Measurements from ENCODE around the gene LDLRAD4.

LDLRAD4 gene

GRCh38 chr18:13319629-13320028 is 101.1 kb downstream of the LDLRAD4 start:
- TF ChIP-seq YY1 (IDR thresholded peaks at IDR 0.05; ENCODE audit: low read depth) (no peak), EGR1 (IDR thresholded peaks at IDR 0.05) (no peak), RAD21 (IDR thresholded peaks at IDR 0.05; ENCODE audit: low read depth) (no peak), NFIC (IDR thresholded peaks at IDR 0.05) (no peak), TAF1 (IDR thresholded peaks at IDR 0.05; ENCODE audit: low read depth) (no peak), EP300 (IDR thresholded peaks at IDR 0.05; ENCODE audit: borderline replicate concordance) (no peak), USF1 (IDR thresholded peaks at IDR 0.05) (no peak), TCF12 (IDR thresholded peaks at IDR 0.05; ENCODE audit: low read depth) (no peak)

- TF ChIP-seq USF1 (IDR thresholded peaks at IDR 0.05) (no peak), TAF1 (IDR thresholded peaks at IDR 0.05; ENCODE audit: low read depth) (no peak), NFIC (IDR thresholded peaks at IDR 0.05) (no peak), YY1 (IDR thresholded peaks at IDR 0.05; ENCODE audit: low read depth) (no peak), TCF12 (IDR thresholded peaks at IDR 0.05; ENCODE audit: low read depth) (no peak), RAD21 (IDR thresholded peaks at IDR 0.05; ENCODE audit: low read depth) (no peak), ZBTB7A (IDR thresholded peaks at IDR 0.05; ENCODE audit: low read depth) (no peak), EP300 (IDR thresholded peaks at IDR 0.05; ENCODE audit: borderline replicate concordance) (no peak)
- TF ChIP-seq, protein P1, sequence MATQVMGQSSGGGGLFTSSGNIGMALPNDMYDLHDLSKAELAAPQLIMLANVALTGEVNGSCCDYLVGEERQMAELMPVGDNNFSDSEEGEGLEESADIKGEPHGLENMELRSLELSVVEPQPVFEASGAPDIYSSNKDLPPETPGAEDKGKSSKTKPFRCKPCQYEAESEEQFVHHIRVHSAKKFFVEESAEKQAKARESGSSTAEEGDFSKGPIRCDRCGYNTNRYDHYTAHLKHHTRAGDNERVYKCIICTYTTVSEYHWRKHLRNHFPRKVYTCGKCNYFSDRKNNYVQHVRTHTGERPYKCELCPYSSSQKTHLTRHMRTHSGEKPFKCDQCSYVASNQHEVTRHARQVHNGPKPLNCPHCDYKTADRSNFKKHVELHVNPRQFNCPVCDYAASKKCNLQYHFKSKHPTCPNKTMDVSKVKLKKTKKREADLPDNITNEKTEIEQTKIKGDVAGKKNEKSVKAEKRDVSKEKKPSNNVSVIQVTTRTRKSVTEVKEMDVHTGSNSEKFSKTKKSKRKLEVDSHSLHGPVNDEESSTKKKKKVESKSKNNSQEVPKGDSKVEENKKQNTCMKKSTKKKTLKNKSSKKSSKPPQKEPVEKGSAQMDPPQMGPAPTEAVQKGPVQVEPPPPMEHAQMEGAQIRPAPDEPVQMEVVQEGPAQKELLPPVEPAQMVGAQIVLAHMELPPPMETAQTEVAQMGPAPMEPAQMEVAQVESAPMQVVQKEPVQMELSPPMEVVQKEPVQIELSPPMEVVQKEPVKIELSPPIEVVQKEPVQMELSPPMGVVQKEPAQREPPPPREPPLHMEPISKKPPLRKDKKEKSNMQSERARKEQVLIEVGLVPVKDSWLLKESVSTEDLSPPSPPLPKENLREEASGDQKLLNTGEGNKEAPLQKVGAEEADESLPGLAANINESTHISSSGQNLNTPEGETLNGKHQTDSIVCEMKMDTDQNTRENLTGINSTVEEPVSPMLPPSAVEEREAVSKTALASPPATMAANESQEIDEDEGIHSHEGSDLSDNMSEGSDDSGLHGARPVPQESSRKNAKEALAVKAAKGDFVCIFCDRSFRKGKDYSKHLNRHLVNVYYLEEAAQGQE (IDR thresholded peaks at IDR 0.05; ENCODE audit: low read depth): no peak
Observed at GRCh38 chr18:13320096-13320495, 101.5 kb downstream of the LDLRAD4 start.

- no peak for TF ChIP-seq EP300 (IDR thresholded peaks at IDR 0.05; ENCODE audit: borderline replicate concordance)
- TF ChIP-seq TCF12 (IDR thresholded peaks at IDR 0.05; ENCODE audit: low read depth): no peak
Observed at GRCh38 chr18:13320891-13321425, 102.4 kb downstream of the LDLRAD4 start.

GRCh38 chr18:13321923-13322322 is 103.4 kb downstream of the LDLRAD4 start:
- TF ChIP-seq TEAD4 (IDR thresholded peaks at IDR 0.05) (no peak), EGR1 (IDR thresholded peaks at IDR 0.05) (no peak), TCF12 (IDR thresholded peaks at IDR 0.05; ENCODE audit: low read depth) (no peak), NFIC (IDR thresholded peaks at IDR 0.05) (no peak), EP300 (IDR thresholded peaks at IDR 0.05; ENCODE audit: borderline replicate concordance) (no peak)

- TF ChIP-seq ZBTB7A (IDR thresholded peaks at IDR 0.05; ENCODE audit: low read depth): no peak
- TF ChIP-seq NFIC (IDR thresholded peaks at IDR 0.05): no peak
- TF ChIP-seq CEBPB (IDR thresholded peaks at IDR 0.05): no peak
- TF ChIP-seq TCF12 (IDR thresholded peaks at IDR 0.05; ENCODE audit: low read depth): no peak
- TF ChIP-seq YY1 (IDR thresholded peaks at IDR 0.05; ENCODE audit: low read depth): no peak
- TF ChIP-seq TAF1 (IDR thresholded peaks at IDR 0.05; ENCODE audit: low read depth): no peak
- TF ChIP-seq TEAD4 (IDR thresholded peaks at IDR 0.05): no peak
Observed at GRCh38 chr18:13323186-13323585, 104.6 kb downstream of the LDLRAD4 start.

DNA sequence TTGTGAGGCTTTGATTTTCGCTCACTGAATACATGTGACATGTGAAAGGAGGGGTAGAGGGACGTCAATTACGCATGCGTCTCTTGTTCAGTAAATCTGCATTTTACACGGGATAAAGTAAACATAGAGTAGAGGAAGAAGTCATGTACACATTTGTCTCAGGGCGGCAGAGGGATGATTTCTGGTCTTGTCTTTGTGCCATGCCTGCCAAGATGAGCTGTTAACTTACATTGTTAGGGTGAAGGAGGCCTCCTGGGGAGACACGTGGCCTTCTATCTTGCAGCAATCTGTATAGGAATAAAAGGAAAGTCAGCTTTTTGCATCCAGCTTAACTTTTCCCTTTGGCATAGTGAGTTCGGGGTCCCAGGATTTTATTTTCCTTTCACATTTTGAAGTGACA is 106.3 kb downstream of the LDLRAD4 start:
- TF ChIP-seq, protein P1 (IDR thresholded peaks at IDR 0.05; ENCODE audit: low read depth): no peak
- TF ChIP-seq EGR1 (IDR thresholded peaks at IDR 0.05) (no peak), CEBPB (IDR thresholded peaks at IDR 0.05) (no peak), ZBTB7A (IDR thresholded peaks at IDR 0.05; ENCODE audit: low read depth) (no peak), TEAD4 (IDR thresholded peaks at IDR 0.05) (no peak), CREB1 (IDR thresholded peaks at IDR 0.05; ENCODE audit: low read depth) (no peak), YY1 (IDR thresholded peaks at IDR 0.05; ENCODE audit: low read depth) (no peak), FOXM1 (IDR thresholded peaks at IDR 0.05; ENCODE audit: borderline replicate concordance, low read depth) (no peak), TAF1 (IDR thresholded peaks at IDR 0.05; ENCODE audit: low read depth) (no peak), RAD21 (IDR thresholded peaks at IDR 0.05; ENCODE audit: low read depth) (no peak), USF1 (IDR thresholded peaks at IDR 0.05) (no peak), NFIC (IDR thresholded peaks at IDR 0.05) (no peak), MAX (IDR thresholded peaks at IDR 0.05) (no peak), EP300 (IDR thresholded peaks at IDR 0.05; ENCODE audit: borderline replicate concordance) (no peak), TCF12 (IDR thresholded peaks at IDR 0.05; ENCODE audit: low read depth) (no peak)
